ENCODE data around the gene FARS2.

Gene FARS2

GRCh38 chr6:5729080-5729434 lies 467.7 kb downstream of the FARS2 start:
- peaks cover 3% of the 10 kb centered on the region for H3K36me3 Mint-ChIP-seq (ENCODE audit: insufficient read depth)
- H3K4me3 Mint-ChIP-seq: no peak overlapping the region
- H3K4me1 Mint-ChIP-seq (ENCODE audit: low read depth in 2 of 2): peaks cover 3 to 14% of the 10 kb centered on the region in 2 donors
- H3K27me3 Mint-ChIP-seq: no peaks in the 10 kb centered on the region
- DNase-seq (no peak), ATAC-seq (replicated peaks) (no peak)
- no peak overlapping the region for H3K27ac Mint-ChIP-seq
- no peaks in the 10 kb centered on the region for H3K9me3 Mint-ChIP-seq

- no peak for ATAC-seq (replicated peaks)
- no peak overlapping the region for H3K27ac Mint-ChIP-seq
These were observed 468.7 kb downstream of the FARS2 start for GRCh38 chr6:5729813-5730517.

GRCh38 chr6:5730585-5731263 lies 469.4 kb downstream of the FARS2 start:
- Mint-ChIP-seq H3K4me3 (no peak overlapping the region), H3K9me3 (no peaks in the 10 kb centered on the region), H3K4me1 (ENCODE audit: low read depth in 2 of 2) (peaks cover 3 to 10% of the 10 kb centered on the region in 2 donors), H3K36me3 (ENCODE audit: insufficient read depth) (peaks cover 7% of the 10 kb centered on the region), H3K27ac (peak overlapping the region in 1 of 2 donors; percentile 1), H3K27me3 (no peaks in the 10 kb centered on the region)
- ATAC-seq (replicated peaks) (no peak), DNase-seq (no peak)

More at GRCh38 chr6:5729813-5730517, 468.7 kb downstream of the FARS2 start:
- Mint-ChIP-seq H3K4me1 (ENCODE audit: low read depth in 2 of 2) (peaks cover 3 to 12% of the 10 kb centered on the region in 2 donors), H3K27me3 (no peaks in the 10 kb centered on the region), H3K4me3 (no peak overlapping the region), H3K9me3 (no peaks in the 10 kb centered on the region), H3K36me3 (ENCODE audit: insufficient read depth) (peaks cover 7% of the 10 kb centered on the region)
- DNase-seq: no peak

- Mint-ChIP-seq H3K4me3 (no peak overlapping the region), H3K4me1 (ENCODE audit: low read depth in 2 of 2) (peaks cover 3 to 10% of the 10 kb centered on the region in 2 donors), H3K27ac (peak overlapping the region in 1 of 2 donors; percentile 1), H3K27me3 (no peaks in the 10 kb centered on the region), H3K36me3 (ENCODE audit: insufficient read depth) (peaks cover 7% of the 10 kb centered on the region), H3K9me3 (no peaks in the 10 kb centered on the region)
- ATAC-seq (replicated peaks): no peak
- no peak for DNase-seq
These were observed 470.1 kb downstream of the FARS2 start for GRCh38 chr6:5731435-5731834.

- H3K36me3 Mint-ChIP-seq (ENCODE audit: insufficient read depth): peaks cover 7% of the 10 kb centered on the region
These were observed 471.2 kb downstream of the FARS2 start for GRCh38 chr6:5732496-5732895.

GRCh38 chr6:5736016-5736738 lies 474.9 kb downstream of the FARS2 start:
- no peak overlapping the region for H3K27ac Mint-ChIP-seq
- H3K9me3 Mint-ChIP-seq: no peaks in the 10 kb centered on the region
- ATAC-seq (replicated peaks): no peak
- H3K27me3 Mint-ChIP-seq: no peaks in the 10 kb centered on the region
- peaks cover 3 to 10% of the 10 kb centered on the region in 2 donors for H3K4me1 Mint-ChIP-seq (ENCODE audit: low read depth in 2 of 2)
- H3K36me3 Mint-ChIP-seq (ENCODE audit: insufficient read depth): peaks cover 7% of the 10 kb centered on the region
- H3K4me3 Mint-ChIP-seq: no peak overlapping the region
- DNase-seq: no peak

More at GRCh38 chr6:5732496-5732895, 471.2 kb downstream of the FARS2 start:
- DNase-seq (no peak), ATAC-seq (replicated peaks) (no peak)
- H3K27ac Mint-ChIP-seq: no peak overlapping the region
- H3K4me3 Mint-ChIP-seq: no peak overlapping the region
- no peaks in the 10 kb centered on the region for H3K27me3 Mint-ChIP-seq
- H3K9me3 Mint-ChIP-seq: no peaks in the 10 kb centered on the region
- peaks cover 3 to 10% of the 10 kb centered on the region in 2 donors for H3K4me1 Mint-ChIP-seq (ENCODE audit: low read depth in 2 of 2)

- Mint-ChIP-seq H3K27me3 (no peaks in the 10 kb centered on the region), H3K27ac (no peak overlapping the region), H3K4me3 (no peak overlapping the region), H3K4me1 (ENCODE audit: low read depth in 2 of 2) (peaks cover 4 to 8% of the 10 kb centered on the region in 2 donors), H3K36me3 (ENCODE audit: insufficient read depth) (peaks cover 7% of the 10 kb centered on the region), H3K9me3 (no peaks in the 10 kb centered on the region)
- DNase-seq (no peak), ATAC-seq (replicated peaks) (no peak)
These were observed 476.1 kb downstream of the FARS2 start for GRCh38 chr6:5737460-5737859.

- Mint-ChIP-seq H3K36me3 (ENCODE audit: insufficient read depth) (peaks cover 4% of the 10 kb centered on the region), H3K4me1 (ENCODE audit: low read depth in 2 of 2) (peaks cover 4 to 6% of the 10 kb centered on the region in 2 donors), H3K27ac (no peak overlapping the region), H3K9me3 (no peaks in the 10 kb centered on the region), H3K27me3 (no peaks in the 10 kb centered on the region), H3K4me3 (no peak overlapping the region)
- no peak for DNase-seq
- no peak for ATAC-seq (replicated peaks)
These were observed 476.9 kb downstream of the FARS2 start for GRCh38 chr6:5738211-5738610.

- H3K27ac Mint-ChIP-seq: no peak overlapping the region
- H3K4me3 Mint-ChIP-seq: no peak overlapping the region
- H3K9me3 Mint-ChIP-seq: peaks cover 0 to under 1% of the 10 kb centered on the region in 2 donors
- DNase-seq (no peak), ATAC-seq (replicated peaks) (no peak)
- H3K4me1 Mint-ChIP-seq (ENCODE audit: low read depth in 2 of 2): peaks cover 13 to 15% of the 10 kb centered on the region in 2 donors
- no peaks in the 10 kb centered on the region for H3K27me3 Mint-ChIP-seq
- peaks cover 7% of the 10 kb centered on the region for H3K36me3 Mint-ChIP-seq (ENCODE audit: insufficient read depth)
These were observed 483.2 kb downstream of the FARS2 start for GRCh38 chr6:5744497-5744896.

- no peaks in the 10 kb centered on the region for H3K27me3 Mint-ChIP-seq
- peaks cover 7% of the 10 kb centered on the region for H3K36me3 Mint-ChIP-seq (ENCODE audit: insufficient read depth)
- DNase-seq (no peak), ATAC-seq (replicated peaks) (no peak)
- peaks cover 13 to 15% of the 10 kb centered on the region in 2 donors for H3K4me1 Mint-ChIP-seq (ENCODE audit: low read depth in 2 of 2)
- H3K9me3 Mint-ChIP-seq: peaks cover 0 to 6% of the 10 kb centered on the region in 2 donors
- no peak overlapping the region for H3K27ac Mint-ChIP-seq
- no peak overlapping the region for H3K4me3 Mint-ChIP-seq
These were observed 483.8 kb downstream of the FARS2 start for GRCh38 chr6:5745081-5745480.

- H3K27ac Mint-ChIP-seq: no peak overlapping the region
- H3K9me3 Mint-ChIP-seq: peaks cover 0 to 7% of the 10 kb centered on the region in 2 donors
- ATAC-seq (replicated peaks) (no peak), DNase-seq (no peak)
- no peaks in the 10 kb centered on the region for H3K27me3 Mint-ChIP-seq
- H3K36me3 Mint-ChIP-seq (ENCODE audit: insufficient read depth): peaks cover 7% of the 10 kb centered on the region
- H3K4me3 Mint-ChIP-seq: no peak overlapping the region
- peaks cover 13 to 15% of the 10 kb centered on the region in 2 donors for H3K4me1 Mint-ChIP-seq (ENCODE audit: low read depth in 2 of 2)
These were observed 484.9 kb downstream of the FARS2 start for GRCh38 chr6:5746053-5746758.

- Mint-ChIP-seq H3K9me3 (peaks cover 0 to 7% of the 10 kb centered on the region in 2 donors), H3K27me3 (no peaks in the 10 kb centered on the region), H3K36me3 (ENCODE audit: insufficient read depth) (peaks cover 7% of the 10 kb centered on the region), H3K27ac (no peak overlapping the region), H3K4me3 (no peak overlapping the region), H3K4me1 (ENCODE audit: low read depth in 2 of 2) (peaks cover 13 to 15% of the 10 kb centered on the region in 2 donors)
- no peak for ATAC-seq (replicated peaks)
- no peak for DNase-seq
These were observed 485.4 kb downstream of the FARS2 start for GRCh38 chr6:5746759-5747130.

GRCh38 chr6:5747379-5747778 lies 486.1 kb downstream of the FARS2 start:
- H3K4me3 Mint-ChIP-seq: no peak overlapping the region
- peaks cover 9 to 12% of the 10 kb centered on the region in 2 donors for H3K4me1 Mint-ChIP-seq (ENCODE audit: low read depth in 2 of 2)
- H3K9me3 Mint-ChIP-seq: peaks cover 0 to 7% of the 10 kb centered on the region in 2 donors
- H3K27me3 Mint-ChIP-seq: no peaks in the 10 kb centered on the region
- H3K36me3 Mint-ChIP-seq (ENCODE audit: insufficient read depth): peaks cover 7% of the 10 kb centered on the region
- DNase-seq: no peak
- H3K27ac Mint-ChIP-seq: no peak overlapping the region
- ATAC-seq (replicated peaks): no peak

Data from effector memory CD8-positive, alpha-beta T cell (primary cell).